Renal cortex interstitium (tissue), 11 donors: ENCODE results near the gene RHBDF1. TPM values are rescaled to one million over a fixed set of nuclear protein-coding genes. Genes with fewer than 3 reads are reported as not detected.
"Not testable (repeated sequence)": the region's sequence is repeated elsewhere in the genome, so short reads cannot be mapped to it uniquely, and the experiment has no call there.

ENCODE experiments used
- DNase-seq, 11 donors: peaks; one replicate each; pipeline ENCODE4 v3.0.0-alpha.2; 2013; ENCODE audit warnings: low read depth in 9 of 11, low spot score in 4 of 11; ENCODE audit errors: extremely low read depth in 1 of 11
- polyA plus RNA-seq, 3 donors: library from polyadenylated mRNA; unstranded; fragments of 120-200 nt; gene quantifications; one replicate each; pipeline ENCODE4 v1.2.1, GENCODE V29; 2013; ENCODE audit not compliant: insufficient read length in 3 of 3

The RHBDF1 gene
- polyA plus RNA-seq, 3 donors, result 22.0 to 30.6 (median 25.7) TPM

DNA sequence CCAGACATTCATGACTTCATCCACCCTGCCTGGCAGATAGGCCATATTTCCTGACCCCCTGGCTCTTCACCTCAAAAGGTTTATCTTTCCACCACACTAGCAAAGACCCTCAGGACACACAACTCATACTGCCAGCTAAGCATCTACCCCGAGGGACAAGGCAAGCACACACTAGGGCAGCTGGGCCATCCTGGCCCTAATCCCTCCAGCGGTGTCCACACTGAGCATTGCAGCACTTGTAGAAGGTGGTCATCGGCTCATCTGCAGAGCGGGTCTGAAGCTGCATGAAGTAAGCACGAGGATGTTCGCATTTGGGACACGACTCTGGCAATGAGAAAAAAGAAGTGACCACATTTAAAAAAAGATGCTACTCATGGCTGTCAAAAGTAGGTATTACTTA, 25.2 kb downstream of the RHBDF1 start:
- DNase-seq, result no peak

DNA sequence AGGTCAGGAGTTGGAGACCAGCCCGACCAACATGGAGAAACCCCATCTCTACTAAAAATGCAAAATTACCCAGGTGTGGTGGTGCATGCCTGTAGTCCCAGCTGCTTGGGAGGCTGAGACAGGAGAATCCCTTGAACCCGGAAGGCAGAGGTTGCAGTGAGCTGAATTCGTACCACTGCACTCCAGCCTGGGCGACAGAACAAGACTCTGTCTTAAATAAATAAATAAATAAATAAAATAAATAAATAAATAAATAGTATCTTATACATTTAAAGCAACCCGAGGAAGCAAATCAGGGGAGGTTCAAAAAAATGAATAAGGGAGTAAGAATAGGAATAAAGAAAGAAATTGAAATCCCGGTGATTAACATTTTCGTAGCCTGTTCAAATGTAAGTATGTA, 25.9 kb downstream of the RHBDF1 start:
- not testable (repeated sequence) for DNase-seq

DNA sequence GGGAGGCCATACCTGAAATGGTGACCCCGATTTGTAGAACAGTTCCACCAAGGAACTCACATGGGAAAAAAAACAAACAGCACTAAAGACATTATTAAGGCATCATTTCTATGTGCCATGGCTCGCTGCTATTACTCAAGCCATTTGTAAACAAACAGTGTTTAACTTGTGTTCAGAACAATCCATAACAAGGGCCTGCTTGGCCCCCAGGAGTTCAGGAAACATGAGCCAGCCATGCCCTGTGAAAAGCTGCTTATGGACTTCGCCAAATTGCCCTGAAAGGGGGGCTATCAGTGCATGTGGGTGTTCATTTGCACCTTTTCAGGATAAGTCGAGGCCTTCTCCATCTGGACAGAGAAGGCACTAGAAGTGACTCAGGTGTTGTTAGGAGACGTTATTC, 27.0 kb downstream of the RHBDF1 start:
- DNase-seq, result no peak

DNA sequence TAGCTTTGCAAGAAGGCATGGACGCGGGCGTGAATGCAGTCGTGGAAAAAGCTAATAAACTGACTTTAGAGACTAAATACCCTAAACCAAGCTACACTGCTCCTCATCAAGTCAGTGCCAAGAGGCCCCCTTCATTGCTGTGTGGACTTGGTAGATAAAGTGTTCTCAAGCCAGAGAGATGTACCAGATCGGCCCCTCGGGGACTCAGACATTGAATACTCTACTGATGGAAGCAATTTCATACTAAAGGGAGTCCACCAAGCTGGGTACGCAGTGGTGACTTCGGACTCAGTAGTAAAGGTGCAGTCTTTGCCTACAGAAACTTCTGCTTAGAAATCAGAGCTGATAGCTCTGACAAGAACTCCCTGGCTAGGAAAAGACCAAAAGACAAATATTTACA, 27.8 kb downstream of the RHBDF1 start:
- no peak for DNase-seq

DNA sequence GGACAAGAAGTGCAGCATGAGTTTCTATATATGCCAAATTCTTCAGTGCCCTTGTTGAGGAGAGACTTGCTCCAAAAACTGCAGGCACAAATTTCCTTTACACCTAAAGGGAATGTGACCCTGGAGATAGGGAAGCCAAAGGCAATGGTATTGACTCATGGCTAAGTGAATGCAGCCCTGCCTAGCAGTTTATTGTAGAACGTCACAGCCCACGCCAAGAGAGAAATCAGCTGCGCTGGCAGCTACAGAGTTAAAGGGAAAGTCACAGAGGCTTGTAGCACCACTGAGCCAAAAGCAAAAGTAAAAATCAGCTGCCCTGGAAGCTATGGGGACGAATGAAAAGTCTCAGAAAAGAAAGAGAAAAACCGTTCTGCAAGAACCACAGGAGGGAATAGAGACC, 29.1 kb downstream of the RHBDF1 start:
- DNase-seq, result no peak

DNA sequence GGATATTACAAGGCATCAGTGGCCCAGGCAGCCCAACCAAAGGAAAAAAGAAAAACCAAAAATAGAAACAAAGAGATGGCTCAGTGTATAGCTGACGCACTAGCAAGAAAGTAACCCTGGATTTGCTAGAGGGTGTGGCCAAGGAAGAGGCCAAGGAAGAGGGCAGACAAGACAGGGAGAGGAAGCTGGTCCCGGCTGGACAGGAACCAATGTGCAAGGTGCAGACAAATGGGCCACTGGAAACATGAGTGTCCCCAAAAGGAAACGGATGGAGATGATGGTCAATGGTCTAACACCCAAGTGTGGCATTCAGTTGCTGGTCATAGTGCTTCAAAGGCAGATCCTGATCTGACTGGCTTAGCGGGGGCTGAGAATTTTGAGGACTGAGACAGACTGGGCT, 29.7 kb downstream of the RHBDF1 start:
- DNase-seq, result no peak

DNA sequence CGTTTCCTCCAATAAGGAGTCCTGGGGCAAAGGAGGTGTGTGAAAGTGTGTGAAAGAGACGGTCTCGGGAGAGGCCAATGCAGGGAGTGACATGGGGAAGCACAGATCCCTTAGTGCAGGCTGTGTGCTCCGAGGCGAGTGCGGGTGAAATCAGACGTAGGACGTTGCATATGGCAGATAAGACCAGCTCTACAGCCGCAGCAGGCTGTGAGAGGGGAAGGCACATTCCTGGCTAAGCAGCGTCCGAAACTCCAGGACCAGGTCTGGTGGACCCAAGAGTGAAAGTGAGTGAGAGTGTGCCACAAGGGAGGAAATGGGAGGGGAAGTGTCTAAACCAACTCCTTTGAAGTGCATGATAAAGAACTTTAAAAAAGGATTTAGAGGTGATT, 30.4 kb downstream of the RHBDF1 start:
- no peak for DNase-seq

DNA sequence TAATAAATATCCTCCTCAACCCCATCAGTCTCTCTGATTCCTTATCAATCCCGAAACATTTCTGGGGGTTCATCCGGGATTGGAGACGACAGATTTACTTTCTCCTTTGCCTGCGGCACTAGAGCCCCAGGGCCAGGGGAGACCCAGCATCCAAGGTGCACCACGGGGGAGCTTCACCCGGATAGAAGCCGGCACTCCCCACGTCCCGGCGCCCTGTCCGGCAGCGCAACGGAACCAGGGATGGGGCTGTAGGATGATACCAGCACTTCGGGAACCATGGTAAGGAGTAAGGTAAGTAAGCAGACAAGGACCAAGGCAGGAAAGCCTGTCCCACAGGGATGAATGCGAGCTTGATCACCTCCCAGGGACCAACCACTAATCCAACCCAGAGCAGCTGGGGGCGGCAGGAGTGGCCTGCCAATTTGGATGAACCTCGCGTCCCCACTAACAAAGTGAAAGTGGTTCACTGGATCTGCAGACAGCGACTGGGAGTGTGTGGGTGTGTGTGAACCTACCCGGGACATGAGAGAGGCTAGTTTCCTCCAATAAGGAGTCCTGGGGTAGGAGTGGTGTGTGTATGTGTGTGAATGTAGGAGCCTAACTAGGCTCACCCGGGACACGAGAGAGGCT, 30.9 kb downstream of the RHBDF1 start:
- no peak for DNase-seq

DNA sequence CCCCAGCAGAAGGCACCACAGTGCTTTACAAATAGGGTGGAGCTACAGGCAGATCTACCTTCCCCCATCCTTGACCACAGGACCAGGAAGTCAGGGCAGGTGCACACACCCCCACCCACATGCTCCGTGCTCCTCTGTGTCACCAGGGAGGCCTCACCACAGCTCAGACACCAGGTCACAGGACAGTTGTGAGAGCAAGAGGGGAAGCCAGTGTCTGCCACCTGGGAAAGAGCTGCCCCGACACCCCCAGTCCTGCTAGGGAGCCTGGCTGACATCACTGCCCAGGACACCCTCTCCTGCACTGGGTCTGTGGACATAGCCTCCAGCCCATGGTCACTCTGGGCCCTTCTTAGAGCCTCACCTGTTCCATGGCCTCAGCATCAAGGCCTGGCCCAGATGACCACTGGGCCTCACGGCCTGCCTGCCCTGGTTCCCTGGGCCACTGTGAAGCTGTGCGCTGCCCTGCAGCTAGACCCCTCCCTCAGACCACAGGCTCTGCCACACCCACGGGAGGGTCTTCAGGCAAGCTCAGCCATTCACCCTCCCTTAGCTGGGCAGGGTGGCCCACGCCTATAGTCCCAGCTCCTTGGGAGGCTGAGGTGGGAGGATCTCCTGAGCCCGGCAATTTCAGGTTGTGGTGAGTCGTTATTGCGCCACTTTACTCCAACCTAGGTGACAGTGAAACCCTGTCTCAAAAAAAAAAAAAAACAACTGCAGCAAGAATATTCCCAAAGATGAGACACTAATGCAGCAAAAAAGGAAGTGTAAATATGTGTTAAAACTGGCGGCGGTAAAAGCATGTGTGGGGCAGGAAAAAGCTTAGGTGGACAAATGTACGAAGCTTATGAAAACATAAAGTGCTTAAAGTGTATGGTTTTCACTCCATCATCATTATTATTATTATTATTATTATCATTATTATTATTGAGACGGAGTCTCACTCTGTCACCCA, 33.2 kb downstream of the RHBDF1 start:
- DNase-seq, result no peak

DNA sequence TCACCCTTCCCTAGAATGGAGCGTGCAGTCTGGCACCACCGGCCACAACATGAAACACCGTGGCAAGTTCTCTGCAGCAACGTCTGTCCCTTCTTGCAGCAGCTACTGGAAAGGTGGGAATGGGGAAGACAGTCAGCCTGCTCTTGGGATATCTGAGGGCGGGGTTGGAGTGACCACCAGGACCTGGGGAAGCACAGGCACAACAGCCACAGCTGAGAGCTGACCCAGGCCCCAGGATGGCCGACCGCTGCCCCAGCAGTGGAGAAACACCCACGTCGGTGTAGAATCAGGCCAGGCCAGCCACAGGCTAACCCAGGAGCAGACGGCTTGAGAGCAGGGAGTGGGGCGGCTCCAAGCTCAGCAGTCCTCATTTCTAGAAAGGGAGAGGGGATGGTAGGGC, 34.2 kb downstream of the RHBDF1 start:
- not testable (repeated sequence) for DNase-seq

DNA sequence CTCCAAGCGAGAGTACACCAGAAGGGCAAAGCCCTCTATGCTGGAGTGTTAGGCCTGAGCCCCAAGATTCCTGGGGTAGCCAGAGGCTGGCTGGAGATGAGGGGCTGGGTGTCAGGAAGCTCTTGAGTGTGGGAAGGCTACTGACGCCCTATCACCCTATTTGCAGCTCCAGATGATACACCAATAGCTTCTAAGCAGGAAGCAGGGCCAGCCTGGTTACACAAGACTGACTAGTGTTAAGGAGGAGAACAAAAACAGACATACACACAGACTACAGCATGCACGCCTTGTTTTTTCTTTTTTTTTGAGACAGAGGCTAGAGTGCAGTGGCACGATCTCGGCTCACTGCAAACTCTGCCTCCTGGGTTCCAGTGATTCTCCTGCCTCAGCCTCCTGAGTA, 34.9 kb downstream of the RHBDF1 start:
- DNase-seq, result no peak

DNA sequence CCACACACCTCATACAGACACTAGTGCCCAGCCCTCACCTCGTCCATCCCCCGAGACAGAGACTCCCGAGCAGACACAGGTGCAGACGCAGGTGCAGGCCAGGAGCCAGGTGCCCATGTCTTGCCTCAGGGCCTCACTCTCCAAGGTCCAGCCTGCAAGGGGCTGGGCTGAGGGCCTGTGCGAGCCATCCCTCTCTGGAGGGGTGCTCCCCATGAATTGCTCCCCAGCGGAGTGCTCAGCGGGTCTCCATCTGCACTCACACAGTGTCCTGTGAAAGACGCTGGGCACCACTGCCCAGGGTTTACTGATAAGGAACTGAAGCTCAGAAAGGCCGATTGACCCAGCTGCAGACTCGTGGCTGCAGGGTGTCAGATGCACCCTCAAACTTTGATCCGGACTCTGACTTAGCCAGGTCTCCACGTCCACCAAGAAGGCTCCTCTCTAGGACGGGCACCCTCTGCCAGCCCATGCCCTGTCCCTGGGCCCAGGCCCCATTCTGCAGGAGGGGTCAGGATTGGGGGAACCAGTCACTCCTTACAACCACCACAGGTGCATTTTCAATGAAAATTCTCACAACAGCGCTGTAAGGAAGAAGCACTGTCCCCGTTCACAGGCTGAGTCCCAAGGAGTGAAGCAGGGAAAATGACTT, 36.0 kb downstream of the RHBDF1 start:
- no peak for DNase-seq

DNA sequence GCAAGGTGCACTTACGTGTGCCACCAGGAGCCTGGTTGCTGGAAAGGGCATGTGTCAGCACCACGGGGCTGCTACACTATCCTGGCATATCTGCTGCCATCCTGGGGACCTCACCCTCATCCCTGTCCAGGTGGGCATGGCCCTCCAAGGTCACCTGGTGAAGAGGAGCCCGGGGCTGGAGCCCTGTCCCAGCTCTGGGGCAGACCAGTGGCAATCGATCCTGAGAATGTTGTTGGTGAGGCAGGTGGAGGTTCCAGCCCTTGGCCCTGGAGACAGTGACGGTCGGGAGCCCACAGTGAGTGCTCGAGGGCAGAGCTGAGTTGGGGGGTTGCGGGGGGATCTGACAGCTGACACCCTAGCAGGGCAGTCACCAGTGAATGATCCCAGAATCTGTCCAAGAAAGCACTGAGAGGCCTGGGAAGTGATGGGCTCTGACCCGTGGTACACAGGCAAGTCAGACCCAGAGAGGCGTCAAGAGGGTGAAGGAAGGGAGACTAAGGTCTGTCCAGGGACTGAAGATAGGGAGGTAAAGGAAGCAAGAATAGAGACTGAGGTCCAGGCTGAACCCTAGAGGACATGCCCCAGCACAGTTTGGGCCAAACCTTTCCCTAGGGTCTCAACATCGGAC, 36.6 kb downstream of the RHBDF1 start:
- DNase-seq, result no peak

DNA sequence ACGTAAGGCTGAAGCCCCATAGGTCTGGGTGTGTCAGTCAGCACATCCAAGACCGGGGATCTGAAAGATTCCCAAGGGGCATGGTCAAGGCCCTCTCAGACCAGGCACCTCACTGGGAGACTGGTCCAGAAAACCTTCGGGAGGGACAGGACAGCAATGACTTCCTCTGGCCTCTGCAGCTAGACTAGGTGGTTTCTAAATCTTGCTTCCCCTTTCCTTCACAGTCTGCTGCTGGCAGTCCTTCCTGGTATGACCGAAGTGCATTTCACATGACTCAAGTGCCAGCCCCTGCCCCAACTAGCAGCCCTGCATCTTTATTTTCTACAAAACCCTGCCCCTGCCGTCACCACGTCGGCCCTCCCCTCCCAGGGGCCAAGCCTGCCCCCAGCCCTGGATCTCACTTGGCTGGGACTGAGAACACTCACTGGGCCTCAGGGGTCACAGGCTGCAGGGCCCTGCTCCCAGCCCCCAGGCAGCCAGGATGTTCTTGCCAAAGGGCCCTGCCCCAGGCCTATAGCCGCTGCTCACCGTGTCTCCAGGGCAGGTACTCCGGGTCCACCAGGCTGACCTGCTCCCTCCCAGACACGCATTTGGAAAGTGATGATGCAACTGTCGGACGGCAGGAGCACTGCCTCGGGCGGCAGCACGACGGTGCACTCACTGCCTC, 37.3 kb downstream of the RHBDF1 start:
- DNase-seq, result no peak

DNA sequence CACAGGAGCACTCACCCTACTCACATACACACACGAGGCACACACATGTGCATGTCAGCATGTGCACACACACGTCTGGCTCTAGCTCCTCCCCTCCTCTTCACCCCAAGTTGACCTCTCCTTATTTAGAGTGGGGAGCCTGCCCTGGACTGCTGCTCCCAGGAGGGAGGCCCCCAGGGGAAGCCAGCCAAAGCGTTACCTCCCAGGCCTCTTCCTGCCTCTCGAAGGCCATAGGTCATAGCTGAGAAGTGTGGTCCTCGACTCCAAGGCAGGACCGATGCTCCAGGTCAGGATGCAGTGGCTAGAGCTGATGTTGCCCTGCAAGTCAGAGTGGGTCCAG, 37.8 kb downstream of the RHBDF1 start:
- DNase-seq, result no peak

DNA sequence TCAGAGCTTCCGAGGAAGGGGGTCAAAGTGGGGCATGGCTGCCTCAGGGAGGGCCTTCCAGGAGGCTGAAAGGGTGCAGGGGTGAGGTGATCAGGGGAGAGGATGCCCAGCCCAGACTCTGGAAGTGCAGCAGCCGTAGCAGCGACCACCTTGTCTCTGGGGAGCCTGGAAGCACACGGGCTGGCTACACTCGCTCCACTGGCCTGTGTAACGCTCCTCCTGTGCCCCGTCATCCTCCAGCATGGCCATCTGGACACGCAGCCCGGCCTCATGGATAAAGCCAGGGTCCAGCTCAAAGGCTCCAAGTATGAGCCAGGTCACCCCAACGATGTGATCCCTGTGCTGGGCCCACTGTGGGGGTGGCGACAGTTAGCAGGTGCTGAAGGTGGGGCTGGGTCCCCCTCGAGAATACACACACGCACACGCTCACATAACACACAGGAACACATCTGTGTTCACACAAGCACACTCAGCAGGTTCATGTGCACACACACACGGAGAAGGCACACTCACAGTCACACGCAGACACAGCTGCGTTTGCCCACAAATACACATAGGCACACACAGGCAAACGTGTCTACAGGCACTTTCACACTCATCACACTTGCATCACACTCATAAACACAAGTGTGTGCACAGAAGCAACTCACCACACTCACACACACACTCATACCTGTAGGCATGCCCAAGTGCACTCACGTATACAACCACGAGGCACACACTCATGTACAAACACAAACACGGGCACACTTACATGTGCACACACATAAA, 38.4 kb downstream of the RHBDF1 start:
- DNase-seq, result no peak

DNA sequence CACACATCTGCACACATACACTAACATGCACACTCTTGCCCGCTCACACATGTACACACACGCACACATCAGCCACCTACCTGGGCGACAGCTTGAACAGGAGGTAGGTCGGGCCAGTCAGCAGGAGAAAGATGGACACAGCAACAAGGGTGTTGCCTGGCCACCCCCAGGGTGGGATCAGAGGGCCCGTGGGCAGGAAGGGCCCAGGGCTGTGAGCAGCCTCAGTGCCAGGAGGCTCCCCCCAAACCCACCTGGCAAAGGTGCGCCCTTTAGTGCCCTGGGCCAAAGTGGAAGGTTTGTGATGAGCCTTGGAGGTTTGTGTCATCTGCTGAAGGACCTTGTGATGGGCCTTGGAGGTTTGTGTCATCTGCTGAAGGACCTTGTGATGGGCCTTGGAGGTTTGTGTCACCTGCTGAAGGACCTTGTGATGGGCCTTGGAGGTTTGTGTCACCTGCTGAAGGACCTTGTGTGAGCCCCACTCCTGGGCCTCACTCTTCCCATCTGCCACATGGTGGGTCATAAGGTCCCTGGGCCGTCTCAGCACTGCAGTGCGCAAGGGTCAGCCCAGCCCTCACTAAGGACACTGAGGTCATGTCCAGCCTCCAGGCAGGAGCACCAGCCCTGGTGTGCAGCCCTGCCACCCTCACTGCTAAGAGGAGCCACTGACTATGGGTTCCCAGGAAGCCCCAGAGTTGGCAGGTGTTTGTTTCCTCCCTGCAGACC, 39.1 kb downstream of the RHBDF1 start:
- DNase-seq, result not testable (repeated sequence)

DNA sequence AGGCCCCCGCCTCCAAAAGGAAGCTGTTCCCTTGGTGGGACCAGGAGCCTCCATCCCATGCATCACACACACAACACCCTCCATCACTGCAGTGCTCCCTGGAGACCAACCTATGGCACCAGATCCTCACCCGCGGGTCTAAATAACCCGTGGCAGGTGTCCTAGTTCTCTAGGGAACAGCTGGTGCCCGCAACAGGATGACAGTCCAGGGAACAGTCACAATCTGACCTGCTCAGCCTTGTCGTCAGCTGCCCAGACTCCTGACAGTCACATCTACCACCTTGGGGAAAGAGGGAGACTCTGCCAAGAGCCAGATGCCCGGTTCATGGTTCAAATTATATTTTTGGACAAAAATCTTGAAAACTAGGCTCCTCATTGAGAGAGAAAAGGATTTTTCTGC, 41.8 kb downstream of the RHBDF1 start:
- not testable (repeated sequence) for DNase-seq
